Skin epidermis (tissue), 12 donors: ENCODE results near the gene CDK9.
A peak's percentile ranks its signal among the peaks of the same experiment; 100 is the strongest.

Experiments used
- H3K27ac ChIP-seq, 21 experiments: fragments of 200-600 bp; sonication (generic) in 11 of 21; one replicate each; pipeline ENCODE4 v1.5.0; 2020; ENCODE audit warnings: mild to moderate bottlenecking in 3 of 21, inconsistent platforms in 2 of 21, moderate library complexity in 2 of 21
- H3K4me3 ChIP-seq, 7 experiments: fragments of 200-600 bp; sonication (generic) in 2 of 7; one replicate each; pipeline ENCODE4 v1.5.0; 2020; ENCODE audit warnings: inconsistent platforms in 2 of 7, mild to moderate bottlenecking in 2 of 7, moderate library complexity in 1 of 7

CDK9 gene

GRCh38 chr9:127794001-127794791 is 8.4 kb downstream of the CDK9 start:
- no peak overlapping the region for H3K4me3 ChIP-seq
- peak overlapping the region in 3 of 21 experiments; percentile 8 to 43 (median 42) for H3K27ac ChIP-seq

- H3K4me3 ChIP-seq = no peak overlapping the region
- peak overlapping the region in 4 of 21 experiments; percentile 14 to 50 (median 35) for H3K27ac ChIP-seq
Observed at GRCh38 chr9:127796225-127796813, 10.5 kb downstream of the CDK9 start.

DNA sequence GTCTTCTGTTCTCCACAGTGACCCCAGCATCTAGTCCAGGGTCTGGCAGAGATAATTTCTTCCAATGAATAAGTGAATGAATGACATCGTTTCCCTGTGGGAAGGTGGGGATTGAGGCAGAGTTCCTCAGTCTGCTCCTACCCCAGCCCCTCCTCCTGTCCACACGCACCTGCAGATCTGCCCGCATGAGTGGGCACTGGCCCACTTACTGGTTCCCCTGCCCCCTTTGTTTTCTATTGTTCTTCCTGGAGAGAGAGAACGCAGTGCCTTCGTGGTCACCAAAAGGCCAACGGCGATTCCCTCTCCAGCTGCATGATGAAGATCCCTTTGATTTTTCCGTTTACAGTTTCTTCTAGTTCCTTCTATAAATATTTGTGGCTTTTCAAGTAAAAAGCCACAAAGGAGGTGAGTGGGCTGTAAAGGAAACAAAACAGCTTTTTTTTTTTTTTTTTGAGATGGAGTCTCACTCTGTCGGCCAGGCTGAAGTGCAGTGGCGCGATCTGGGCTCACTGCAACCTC is 11.1 kb downstream of the CDK9 start:
- H3K27ac ChIP-seq = peak overlapping the region in 4 of 21 experiments; percentile 14 to 50 (median 35)
- H3K4me3 ChIP-seq = no peak overlapping the region

GRCh38 chr9:127801955-127802575 is 16.2 kb downstream of the CDK9 start:
- Histone ChIP-seq H3K27ac (peak overlapping the region in 20 of 21 experiments; percentile 37 to 93 (median 89)), H3K4me3 (peak overlapping the region; percentile 42 to 76 (median 63))

- Histone ChIP-seq H3K27ac (peak within 1 kb of the TSS; percentile 78 to 93 (median 89)), H3K4me3 (peak within 1 kb of the TSS; percentile 42 to 76 (median 63))
Observed at GRCh38 chr9:127802576-127803443, 17.0 kb downstream of the CDK9 start, which contains the start of gene FPGS. FPGS (plus strand) TSS chr9:127802882; CDS start chr9:127802925, 43 bp downstream.

GRCh38 chr9:127803507-127804352 is 17.9 kb downstream of the CDK9 start:
- H3K27ac ChIP-seq = peak overlapping the region; percentile 78 to 93 (median 89)
- peak overlapping the region; percentile 42 to 76 (median 63) for H3K4me3 ChIP-seq

- no peak overlapping the region for H3K27ac ChIP-seq
Observed at GRCh38 chr9:127805620-127806019, 19.8 kb downstream of the CDK9 start.

GRCh38 chr9:127806871-127807270 is 21.0 kb downstream of the CDK9 start:
- Histone ChIP-seq H3K27ac (no peak overlapping the region), H3K4me3 (no peak overlapping the region)

More at GRCh38 chr9:127805620-127806019, 19.8 kb downstream of the CDK9 start:
- no peak overlapping the region for H3K4me3 ChIP-seq

- Histone ChIP-seq H3K27ac (no peak overlapping the region), H3K4me3 (no peak overlapping the region)
Observed at GRCh38 chr9:127808347-127809001, 22.6 kb downstream of the CDK9 start.

DNA sequence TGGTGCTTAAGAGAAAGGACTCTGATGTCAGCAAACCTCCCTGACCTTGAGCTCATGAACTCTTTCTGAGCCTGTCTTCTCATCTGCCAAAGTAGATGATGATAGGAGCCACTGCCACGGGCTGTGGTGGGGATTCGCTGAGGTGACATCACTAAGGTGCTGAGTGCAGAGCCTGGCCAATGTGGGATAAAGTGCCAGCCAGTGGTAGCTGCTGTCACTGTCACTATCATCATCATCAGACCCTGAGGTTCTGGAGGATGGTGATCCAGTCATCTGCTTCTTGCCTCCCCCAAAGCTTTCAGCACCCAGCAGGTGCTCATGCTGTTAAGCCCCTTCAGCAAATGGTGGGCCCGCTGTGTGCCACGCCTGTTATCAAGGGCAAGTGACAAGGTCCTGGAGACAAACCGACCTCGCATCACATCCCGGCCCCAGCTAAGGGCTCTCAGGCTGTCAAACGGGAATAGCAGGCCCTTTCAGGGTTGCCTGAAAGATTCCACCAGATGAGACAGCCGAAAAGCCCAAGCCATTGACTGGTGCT is 23.2 kb downstream of the CDK9 start:
- no peak overlapping the region for H3K4me3 ChIP-seq
- H3K27ac ChIP-seq = peak overlapping the region in 4 of 21 experiments; percentile 43 to 59 (median 58)

DNA sequence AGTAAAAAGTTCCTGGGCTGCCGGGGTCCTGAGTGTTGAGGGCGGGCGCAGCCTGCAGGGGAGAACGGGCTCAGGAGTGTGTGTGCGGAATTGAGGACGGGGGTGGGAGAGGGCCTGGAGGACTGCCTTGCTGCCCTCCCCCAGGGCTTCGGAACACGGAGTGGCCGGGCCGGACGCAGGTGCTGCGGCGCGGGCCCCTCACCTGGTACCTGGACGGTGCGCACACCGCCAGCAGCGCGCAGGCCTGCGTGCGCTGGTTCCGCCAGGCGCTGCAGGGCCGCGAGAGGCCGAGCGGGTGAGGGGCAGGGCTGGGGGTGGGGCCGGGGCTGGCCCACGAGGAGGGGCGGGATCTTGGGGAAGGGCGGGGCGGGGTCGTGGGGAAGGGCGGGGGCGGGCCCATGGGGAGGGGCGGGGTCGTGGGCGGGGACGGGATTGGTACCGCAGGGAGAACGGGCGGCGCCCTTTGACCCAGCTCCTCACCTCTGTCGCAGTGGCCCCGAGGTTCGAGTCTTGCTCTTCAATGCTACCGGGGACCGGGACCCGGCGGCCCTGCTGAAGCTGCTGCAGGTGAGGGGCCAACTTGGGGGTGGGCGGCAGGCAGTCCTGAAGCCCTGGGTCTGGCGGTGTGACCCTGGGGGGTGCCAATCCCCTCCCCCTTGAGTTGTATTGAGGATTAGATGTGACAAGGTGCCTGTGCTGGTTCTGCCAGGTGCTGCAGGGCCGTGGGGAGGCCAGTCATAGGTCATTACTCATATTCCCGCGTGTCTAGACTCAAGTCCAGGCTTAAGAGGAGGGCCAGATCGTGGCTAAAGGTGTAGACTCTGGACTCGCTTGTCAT is 23.9 kb downstream of the CDK9 start:
- Histone ChIP-seq H3K27ac (peak overlapping the region in 5 of 21 experiments; percentile 6 to 59 (median 57)), H3K4me3 (no peak overlapping the region)

DNA sequence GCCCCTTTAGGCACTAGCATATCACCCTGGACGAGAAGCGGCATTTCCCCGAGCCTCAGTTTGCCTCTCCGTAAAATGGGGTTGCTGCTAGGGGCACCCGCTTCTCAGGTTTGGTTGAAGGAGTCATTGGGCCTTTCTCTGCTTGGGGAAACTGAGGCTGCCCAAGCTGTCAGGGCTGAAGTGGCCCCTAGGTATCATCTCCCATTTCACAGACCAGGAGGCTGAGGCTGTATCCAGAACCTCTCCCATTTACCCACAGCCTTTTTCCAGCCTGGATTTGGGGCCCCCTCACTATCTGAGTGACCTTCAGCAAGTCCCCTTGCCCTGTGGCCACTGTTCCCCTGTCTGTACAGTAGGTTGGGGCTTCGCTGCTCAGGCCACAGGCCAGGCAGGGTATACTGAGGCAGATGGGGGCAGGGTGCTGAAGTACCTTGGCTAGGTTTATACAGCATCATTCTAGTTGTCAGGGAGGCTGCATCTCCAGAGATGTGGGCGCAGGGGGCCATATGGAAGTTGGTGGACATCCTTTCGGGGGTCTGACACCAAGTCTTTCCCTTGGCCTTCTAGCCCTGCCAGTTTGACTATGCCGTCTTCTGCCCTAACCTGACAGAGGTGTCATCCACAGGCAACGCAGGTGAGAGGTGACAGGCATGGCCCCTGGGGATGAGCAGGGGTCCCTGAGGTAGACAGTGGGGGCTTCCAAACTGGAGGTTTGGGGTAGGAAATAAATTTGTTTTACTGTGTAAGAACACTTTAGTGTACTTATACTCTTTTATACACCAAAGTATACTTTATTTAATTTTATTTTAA is 24.7 kb downstream of the CDK9 start:
- Histone ChIP-seq H3K4me3 (no peak overlapping the region), H3K27ac (peak overlapping the region in 3 of 21 experiments; percentile 6 to 9 (median 6))

DNA sequence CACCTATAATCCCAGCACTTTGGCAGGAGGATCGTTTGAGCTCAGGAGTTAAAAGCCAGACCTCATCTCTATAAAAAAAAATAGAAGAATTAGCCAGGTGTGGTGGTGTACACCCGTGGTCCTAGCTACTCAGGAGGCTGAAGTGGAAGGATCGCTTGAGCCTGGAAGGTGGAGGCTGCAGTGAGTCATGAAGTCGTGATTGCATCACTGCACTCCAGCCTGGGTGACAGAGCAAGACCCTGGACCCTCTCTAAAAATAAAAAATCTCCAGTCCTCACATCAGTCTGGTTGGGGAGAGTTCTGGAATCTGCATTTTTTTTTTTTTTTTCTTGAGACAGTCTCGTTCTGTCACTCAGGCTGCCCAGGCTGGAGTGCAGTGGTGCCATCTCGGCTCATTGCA is 26.2 kb downstream of the CDK9 start:
- Histone ChIP-seq H3K27ac (no peak overlapping the region), H3K4me3 (no peak overlapping the region)

GRCh38 chr9:127812936-127813675 is 27.3 kb downstream of the CDK9 start:
- H3K27ac ChIP-seq = peak overlapping the region in 1 of 21 experiments; percentile 38

GRCh38 chr9:127813686-127814226 is 27.9 kb downstream of the CDK9 start:
- H3K27ac ChIP-seq = peak overlapping the region in 1 of 21 experiments; percentile 38
- no peak overlapping the region for H3K4me3 ChIP-seq

More at GRCh38 chr9:127812936-127813675, 27.3 kb downstream of the CDK9 start:
- no peak overlapping the region for H3K4me3 ChIP-seq
